Measurements from ENCODE around the gene CLCN4. TPM values are rescaled to one million over a fixed set of nuclear protein-coding genes. Genes with fewer than 3 reads are reported as not detected.

CLCN4 gene
- total RNA-seq = 1 to 10 TPM in 3 of 4 donors, under 1 TPM in 1; 0.88 to 3.6 (median 1.5) TPM

GRCh38 chrX:10156199-10157031 is at the start of gene CLCN4:
Gene CLCN4, plus strand, starts transcription at chrX:10156975. Its CDS starts 28,058 bp downstream, at chrX:10185033.
- no peaks in the 10 kb centered on the region for H3K4me1 ChIP-seq
- TF ChIP-seq, protein P1, sequence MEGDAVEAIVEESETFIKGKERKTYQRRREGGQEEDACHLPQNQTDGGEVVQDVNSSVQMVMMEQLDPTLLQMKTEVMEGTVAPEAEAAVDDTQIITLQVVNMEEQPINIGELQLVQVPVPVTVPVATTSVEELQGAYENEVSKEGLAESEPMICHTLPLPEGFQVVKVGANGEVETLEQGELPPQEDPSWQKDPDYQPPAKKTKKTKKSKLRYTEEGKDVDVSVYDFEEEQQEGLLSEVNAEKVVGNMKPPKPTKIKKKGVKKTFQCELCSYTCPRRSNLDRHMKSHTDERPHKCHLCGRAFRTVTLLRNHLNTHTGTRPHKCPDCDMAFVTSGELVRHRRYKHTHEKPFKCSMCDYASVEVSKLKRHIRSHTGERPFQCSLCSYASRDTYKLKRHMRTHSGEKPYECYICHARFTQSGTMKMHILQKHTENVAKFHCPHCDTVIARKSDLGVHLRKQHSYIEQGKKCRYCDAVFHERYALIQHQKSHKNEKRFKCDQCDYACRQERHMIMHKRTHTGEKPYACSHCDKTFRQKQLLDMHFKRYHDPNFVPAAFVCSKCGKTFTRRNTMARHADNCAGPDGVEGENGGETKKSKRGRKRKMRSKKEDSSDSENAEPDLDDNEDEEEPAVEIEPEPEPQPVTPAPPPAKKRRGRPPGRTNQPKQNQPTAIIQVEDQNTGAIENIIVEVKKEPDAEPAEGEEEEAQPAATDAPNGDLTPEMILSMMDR (IDR thresholded peaks at IDR 0.05) = no peak
- no peak for TF ChIP-seq POLR2A (IDR thresholded peaks at IDR 0.05)
- peaks cover 0 to 13% of the 10 kb centered on the region in 2 donors for H3K27me3 ChIP-seq
- no peaks in the 10 kb centered on the region for H3K9me3 ChIP-seq
- no peak within 1 kb of the TSS for H3K4me3 ChIP-seq
- peak in 1 of 2 donors; percentile 30 for DNase-seq
- peak within 1 kb of the TSS in 1 of 2 donors; percentile 51 for H3K27ac ChIP-seq
- no peaks in the 10 kb centered on the region for H3K36me3 ChIP-seq
- intact Hi-C loops (cut with DNase I; ENCODE audit: low total_unique reads) = no loop called here

DNA sequence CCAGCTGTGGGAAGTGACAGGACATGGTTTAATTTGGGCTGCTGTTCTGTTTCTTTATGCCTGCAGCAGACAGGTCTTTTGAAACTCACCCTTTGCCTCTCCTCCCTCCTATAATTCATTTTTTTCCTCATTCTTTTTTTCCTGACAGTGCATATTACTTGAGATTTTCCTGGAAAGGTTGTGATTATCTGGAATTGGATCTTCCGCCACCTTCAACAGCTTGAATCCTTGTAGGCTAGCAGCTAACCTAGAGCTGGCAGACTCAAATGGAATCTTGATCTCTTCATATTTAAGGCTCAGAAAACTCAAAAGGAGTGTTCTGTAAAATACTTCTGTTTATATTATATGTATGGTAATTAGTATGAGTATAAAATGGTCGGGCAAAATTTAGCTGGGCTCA is 49.3 kb upstream of the CLCN4 start:
- H3K4me3 ChIP-seq = no peak overlapping the region
- H3K4me1 ChIP-seq = no peaks in the 10 kb centered on the region
- H3K9me3 ChIP-seq = no peaks in the 10 kb centered on the region
- no peak for TF ChIP-seq POLR2A (IDR thresholded peaks at IDR 0.05)
- TF ChIP-seq, protein P1 (IDR thresholded peaks at IDR 0.05) = no peak
- no peaks in the 10 kb centered on the region for H3K36me3 ChIP-seq
- intact Hi-C loops (cut with DNase I; ENCODE audit: low total_unique reads) = no loop called here
- no peak for DNase-seq
- H3K27me3 ChIP-seq = no peaks in the 10 kb centered on the region
- H3K27ac ChIP-seq = no peak overlapping the region

GRCh38 chrX:10108288-10108687 is 48.5 kb upstream of the CLCN4 start:
- TF ChIP-seq, protein P1 (IDR thresholded peaks at IDR 0.05) = no peak
- TF ChIP-seq POLR2A (IDR thresholded peaks at IDR 0.05) = no peak
- no peak overlapping the region for H3K27ac ChIP-seq
- no peaks in the 10 kb centered on the region for H3K4me1 ChIP-seq
- no peaks in the 10 kb centered on the region for H3K36me3 ChIP-seq
- no peaks in the 10 kb centered on the region for H3K27me3 ChIP-seq
- no peak for DNase-seq
- no peak overlapping the region for H3K4me3 ChIP-seq
- intact Hi-C loops (cut with DNase I; ENCODE audit: low total_unique reads) = no loop called here
- H3K9me3 ChIP-seq = no peaks in the 10 kb centered on the region

DNA sequence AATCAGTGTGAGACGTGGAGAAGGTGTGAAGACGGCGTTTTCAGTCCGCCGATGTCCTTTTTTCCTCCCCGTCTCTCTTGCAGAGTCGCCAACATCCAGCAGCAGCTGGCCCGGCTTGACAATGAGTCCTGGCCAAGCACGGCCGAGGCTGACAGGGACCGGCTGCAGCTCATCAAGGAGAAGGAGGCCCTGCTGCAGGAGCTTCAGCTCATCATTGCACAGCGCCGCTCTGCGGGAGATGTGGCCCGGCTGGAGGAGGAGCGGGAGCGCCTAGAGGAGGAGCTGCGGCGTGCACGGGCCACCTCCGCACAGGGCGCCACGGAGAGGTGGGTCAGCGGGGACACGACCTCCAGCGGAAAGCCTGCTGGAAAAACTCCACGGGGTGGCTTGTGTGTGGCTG is 47.1 kb upstream of the CLCN4 start:
- TF ChIP-seq, protein P1 (IDR thresholded peaks at IDR 0.05) = peak in 1 of 4 experiments; percentile 27
- TF ChIP-seq POLR2A (IDR thresholded peaks at IDR 0.05) = no peak
- H3K4me3 ChIP-seq = no peak overlapping the region
- peak; percentile 53 to 76 for DNase-seq
- H3K9me3 ChIP-seq = no peaks in the 10 kb centered on the region
- no peaks in the 10 kb centered on the region for H3K27me3 ChIP-seq
- intact Hi-C loops (cut with DNase I; ENCODE audit: low total_unique reads) = loop anchor here (10.0 kb wide), 1 partner anchor 1375 kb away; the partner anchor contains the start of gene ANOS1
- H3K4me1 ChIP-seq = no peaks in the 10 kb centered on the region
- H3K36me3 ChIP-seq = no peaks in the 10 kb centered on the region
- H3K27ac ChIP-seq = no peak overlapping the region

DNA sequence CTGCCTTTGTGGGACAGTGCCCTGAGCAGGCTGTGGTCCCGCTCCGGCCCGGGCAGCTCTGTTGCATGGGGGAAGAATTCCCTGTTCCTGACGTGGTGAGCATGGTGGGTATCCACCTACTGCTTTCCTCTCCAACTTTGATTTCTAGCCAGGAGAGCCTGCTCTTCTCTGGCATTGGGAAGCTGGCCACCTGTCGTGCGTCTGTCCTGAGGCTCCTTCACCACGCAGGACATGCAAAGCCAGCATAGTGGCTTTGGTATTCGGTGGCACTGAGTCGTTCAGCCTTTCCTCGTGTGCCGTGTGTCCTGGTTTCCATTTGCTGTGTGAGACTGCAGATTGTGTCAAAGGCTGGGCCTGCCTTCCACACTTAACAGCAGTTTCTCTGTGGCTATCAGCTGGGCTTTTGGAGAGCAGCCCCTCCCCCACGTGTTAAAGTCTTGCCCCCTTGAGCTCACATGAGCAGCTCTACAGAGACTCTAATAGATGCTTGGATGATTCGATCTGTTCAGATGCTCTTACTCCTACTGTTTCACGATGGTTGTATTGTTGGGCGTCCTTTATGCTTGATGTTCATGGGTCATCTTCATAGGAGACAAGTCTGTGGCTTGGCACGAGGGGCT is 46.3 kb upstream of the CLCN4 start:
- intact Hi-C loops (cut with DNase I; ENCODE audit: low total_unique reads) = loop anchor here (10.0 kb wide), 1 partner anchor 1376 kb away; the partner anchor contains the start of gene ANOS1
- no peaks in the 10 kb centered on the region for H3K4me1 ChIP-seq
- H3K27ac ChIP-seq = no peak overlapping the region

More for the DNA sequence above, 46.3 kb upstream of the CLCN4 start:
- H3K27me3 ChIP-seq = no peaks in the 10 kb centered on the region
- H3K36me3 ChIP-seq = no peaks in the 10 kb centered on the region
- TF ChIP-seq POLR2A (IDR thresholded peaks at IDR 0.05) = no peak
- TF ChIP-seq, protein P1 (IDR thresholded peaks at IDR 0.05) = no peak
- no peaks in the 10 kb centered on the region for H3K9me3 ChIP-seq
- no peak overlapping the region for H3K4me3 ChIP-seq
- no peak for DNase-seq
